CD14-positive monocyte (primary cell): ENCODE data around the gene PRIMPOL. TPM values are rescaled to one million over a fixed set of nuclear protein-coding genes. Genes with fewer than 3 reads are reported as not detected.
A peak's percentile ranks its signal among the peaks of the same experiment; 100 is the strongest.

Source experiments
- DNase-seq, 3 donors: peaks; one replicate each; pipeline ENCODE4 v3.0.0-alpha.2; 2011 to 2022
- H2AFZ ChIP-seq: 2 replicates; pipeline ENCODE4 v1.6.0; 2012; ENCODE audit warnings: mild to moderate bottlenecking, low read depth, low read length, inconsistent platforms; ENCODE audit not compliant: insufficient read depth, poor library complexity, severe bottlenecking
- H3K27ac ChIP-seq, 2 donors: 1 replicate in 1 of 2; 2 replicates in 1 of 2; pipeline ENCODE4 v1.5.1; 2012 to 2013; ENCODE audit warnings: low read length in 2 of 2, control low read depth in 1 of 2, inconsistent platforms in 1 of 2, low read depth in 1 of 2, mild to moderate bottlenecking in 1 of 2
- H3K27me3 ChIP-seq, 2 donors: one replicate each; pipeline versions ENCODE4 v1.6.0 to v1.6.1; 2011 to 2013; ENCODE audit warnings: low read length in 2 of 2; ENCODE audit not compliant: control insufficient read depth in 2 of 2, insufficient read depth in 2 of 2
- H3K36me3 ChIP-seq, 2 donors: replicated peaks in 1 of 2; 1 replicate in 1 of 2; 2 replicates in 1 of 2; pipeline versions ENCODE4 v1.5.1 to v1.6.1; 2012 to 2013; ENCODE audit warnings: low read length in 2 of 2, control low read depth in 1 of 2, inconsistent platforms in 1 of 2, mild to moderate bottlenecking in 1 of 2; ENCODE audit not compliant: insufficient read depth in 2 of 2, control insufficient read depth in 1 of 2
- H3K4me1 ChIP-seq, 2 donors: 1 replicate in 1 of 2; 2 replicates in 1 of 2; pipeline versions ENCODE4 v1.5.1 to v1.6.1; 2012 to 2013; ENCODE audit warnings: low read length in 2 of 2, control low read depth in 1 of 2, inconsistent platforms in 1 of 2, mild to moderate bottlenecking in 1 of 2, moderate library complexity in 1 of 2; ENCODE audit not compliant: insufficient read depth in 2 of 2, control insufficient read depth in 1 of 2
- H3K4me2 ChIP-seq: replicated peaks from 2 replicates; pipeline ENCODE3; 2012; ENCODE audit warnings: low read length, moderate library complexity, mild to moderate bottlenecking; ENCODE audit not compliant: poor library complexity, severe bottlenecking; ENCODE audit errors: extremely low read depth
- H3K4me3 ChIP-seq, 3 experiments: fragments of 200-600 bp in 1 of 3; sonication (generic) in 1 of 3; replicated peaks in 1 of 3; 1 replicate in 2 of 3; 2 replicates in 1 of 3; pipeline ENCODE4 v1.5.1; 2011 to 2013; ENCODE audit warnings: low read length in 3 of 3, mild to moderate bottlenecking in 3 of 3, control low read depth in 2 of 3, low read depth in 2 of 3, inconsistent platforms in 1 of 3, moderate library complexity in 1 of 3
- H3K79me2 ChIP-seq: 2 replicates; pipeline ENCODE4 v1.6.0; 2012; ENCODE audit warnings: mild to moderate bottlenecking, control low read depth, inconsistent platforms, low read length, moderate library complexity; ENCODE audit not compliant: insufficient read depth
- H3K9ac ChIP-seq: 2 replicates; pipeline ENCODE4 v1.6.0; 2017; ENCODE audit warnings: low read length, mild to moderate bottlenecking; ENCODE audit not compliant: insufficient read depth, poor library complexity, severe bottlenecking
- H3K9me3 ChIP-seq, 2 donors: replicated peaks in 1 of 2; 1 replicate in 1 of 2; 2 replicates in 1 of 2; pipeline versions ENCODE4 v1.5.1 to v1.6.1; 2012 to 2013; ENCODE audit warnings: low read length in 2 of 2, control low read depth in 1 of 2; ENCODE audit not compliant: control insufficient read depth in 1 of 2, insufficient read depth in 1 of 2
- H4K20me1 ChIP-seq: 2 replicates; pipeline ENCODE4 v1.6.0; 2012; ENCODE audit warnings: mild to moderate bottlenecking, low read length, control low read depth, moderate library complexity; ENCODE audit not compliant: insufficient read depth
- H3K27ac Mint-ChIP-seq, 7 donors: one replicate each; pipeline ENCODE4 v1.8.0; 2020; ENCODE audit warnings: mild to moderate bottlenecking in 7 of 7, mixed read lengths in 7 of 7, moderate library complexity in 6 of 7, inconsistent platforms in 2 of 7
- H3K27me3 Mint-ChIP-seq, 3 donors: one replicate each; pipeline ENCODE4 v1.8.0; 2021 to 2022; ENCODE audit warnings: low read depth in 3 of 3, mild to moderate bottlenecking in 3 of 3, mixed read lengths in 3 of 3, moderate library complexity in 3 of 3, inconsistent platforms in 1 of 3
- H3K36me3 Mint-ChIP-seq, 2 donors: one replicate each; pipeline ENCODE4 v1.8.0; 2020; ENCODE audit warnings: mixed read lengths in 2 of 2, inconsistent platforms in 1 of 2, mild to moderate bottlenecking in 1 of 2
- H3K4me1 Mint-ChIP-seq: one replicate; pipeline ENCODE4 v1.8.0; 2020; ENCODE audit warnings: mild to moderate bottlenecking, mixed read lengths
- H3K4me3 Mint-ChIP-seq, 2 donors: one replicate each; pipeline ENCODE4 v1.8.0; 2020; ENCODE audit warnings: mild to moderate bottlenecking in 2 of 2, mixed read lengths in 2 of 2, moderate library complexity in 1 of 2
- H3K9me3 Mint-ChIP-seq, 7 donors: one replicate each; pipeline ENCODE4 v1.8.0; 2020 to 2022; ENCODE audit warnings: mixed read lengths in 7 of 7, mild to moderate bottlenecking in 6 of 7, moderate library complexity in 6 of 7, inconsistent platforms in 2 of 7
- WGBS: methylation state at CpG from one replicate; pipeline ENCODE4 v1.1.5; 2013; ENCODE audit warnings: missing lambda C conversion rate; ENCODE audit not compliant: insufficient coverage; 5-methylcytosine and 5-hydroxymethylcytosine counted together
- intact Hi-C, 2 donors: fragments of 100-400 bp; cut with micrococcal nuclease; formaldehyde crosslinking; loops; one replicate each; pipeline versions ENCODE4 v1.15.0 to v1.15.1; 2023
- polyA plus RNA-seq, 3 donors: library from polyadenylated mRNA; depleted of rRNA in 1 of 3; unstranded in 2 of 3; stranded (reverse) in 1 of 3; fragments of 300-500 nt in 2 of 3; fragments of >200 nt in 1 of 3; fragmentation: Illumina TruSeq in 2 of 3; gene quantifications; 1 replicate in 2 of 3; 2 replicates in 1 of 3; pipeline ENCODE4 v1.2.3, GENCODE V29; 2012 to 2021
- TF ChIP-seq, protein P1 (sequence below): fragments of 200-600 bp; IDR thresholded peaks from one replicate; pipeline ENCODE4 v1.8.0; 2022; ENCODE audit warnings: antibody characterized with exemption, mild to moderate bottlenecking

Gene PRIMPOL
- polyA plus RNA-seq, 3 donors, result 7.0 to 10.5 (median 10.0) TPM

DNA sequence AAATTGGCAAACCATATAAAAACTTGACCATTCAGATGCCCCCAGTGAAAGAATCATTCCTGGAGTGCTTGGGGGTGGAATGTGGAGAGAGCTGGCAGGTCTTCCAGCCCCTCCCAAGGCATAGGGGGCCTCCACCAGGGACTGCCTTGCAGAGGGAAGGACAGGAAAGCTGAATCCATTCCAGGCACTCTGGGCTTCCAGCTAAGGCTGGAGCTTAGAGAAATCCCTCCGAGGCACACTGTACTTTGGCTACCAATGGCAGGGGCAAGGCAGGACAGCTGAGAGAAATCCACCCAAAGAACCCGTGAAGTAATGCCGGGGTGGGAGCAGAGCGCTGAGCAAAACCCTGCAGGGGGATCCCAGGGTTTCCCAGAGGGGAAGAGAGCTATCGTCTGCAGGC, 80.4 kb downstream of the PRIMPOL start:
- H3K4me2 ChIP-seq, result no peak overlapping the region
- H3K4me3 Mint-ChIP-seq, result no peak overlapping the region
- no peak for DNase-seq
- H3K9me3 Mint-ChIP-seq, result peaks cover 6 to 15% (median 9%) of the 10 kb centered on the region in 7 donors
- H3K27ac Mint-ChIP-seq, result peak overlapping the region in 2 of 7 donors; percentile 2 to 37
- TF ChIP-seq, protein P1, sequence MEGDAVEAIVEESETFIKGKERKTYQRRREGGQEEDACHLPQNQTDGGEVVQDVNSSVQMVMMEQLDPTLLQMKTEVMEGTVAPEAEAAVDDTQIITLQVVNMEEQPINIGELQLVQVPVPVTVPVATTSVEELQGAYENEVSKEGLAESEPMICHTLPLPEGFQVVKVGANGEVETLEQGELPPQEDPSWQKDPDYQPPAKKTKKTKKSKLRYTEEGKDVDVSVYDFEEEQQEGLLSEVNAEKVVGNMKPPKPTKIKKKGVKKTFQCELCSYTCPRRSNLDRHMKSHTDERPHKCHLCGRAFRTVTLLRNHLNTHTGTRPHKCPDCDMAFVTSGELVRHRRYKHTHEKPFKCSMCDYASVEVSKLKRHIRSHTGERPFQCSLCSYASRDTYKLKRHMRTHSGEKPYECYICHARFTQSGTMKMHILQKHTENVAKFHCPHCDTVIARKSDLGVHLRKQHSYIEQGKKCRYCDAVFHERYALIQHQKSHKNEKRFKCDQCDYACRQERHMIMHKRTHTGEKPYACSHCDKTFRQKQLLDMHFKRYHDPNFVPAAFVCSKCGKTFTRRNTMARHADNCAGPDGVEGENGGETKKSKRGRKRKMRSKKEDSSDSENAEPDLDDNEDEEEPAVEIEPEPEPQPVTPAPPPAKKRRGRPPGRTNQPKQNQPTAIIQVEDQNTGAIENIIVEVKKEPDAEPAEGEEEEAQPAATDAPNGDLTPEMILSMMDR, result no peak
- 94% methylated on average over 2 of the region's 5 CpGs for WGBS
- no peaks in the 10 kb centered on the region for H4K20me1 ChIP-seq
- H3K27ac ChIP-seq, result no peak overlapping the region
- peaks cover 17 to 24% of the 10 kb centered on the region in 2 donors for H3K36me3 Mint-ChIP-seq
- H2AFZ ChIP-seq, result no peak overlapping the region
- no peak overlapping the region for H3K9ac ChIP-seq
- H3K27me3 ChIP-seq, result no peaks in the 10 kb centered on the region
- peaks cover 87% of the 10 kb centered on the region for H3K79me2 ChIP-seq
- H3K4me1 Mint-ChIP-seq, result peaks cover 29% of the 10 kb centered on the region
- H3K9me3 ChIP-seq, result peaks cover 4 to 6% of the 10 kb centered on the region in 2 donors
- peaks cover 0 to 2% (median 0%) of the 10 kb centered on the region in 3 donors for H3K27me3 Mint-ChIP-seq
- intact Hi-C loops, result loop anchor here (5.0 kb wide), 1 partner anchor 83 kb away; the partner anchor contains the start of genes CASP3 (in 2 of the 2) and PRIMPOL (in 2 of the 2)
- H3K36me3 ChIP-seq, result peaks cover 3 to 25% of the 10 kb centered on the region in 2 donors
- no peak overlapping the region for H3K4me3 ChIP-seq
- H3K4me1 ChIP-seq, result peaks cover 13 to 32% of the 10 kb centered on the region in 2 donors

DNA sequence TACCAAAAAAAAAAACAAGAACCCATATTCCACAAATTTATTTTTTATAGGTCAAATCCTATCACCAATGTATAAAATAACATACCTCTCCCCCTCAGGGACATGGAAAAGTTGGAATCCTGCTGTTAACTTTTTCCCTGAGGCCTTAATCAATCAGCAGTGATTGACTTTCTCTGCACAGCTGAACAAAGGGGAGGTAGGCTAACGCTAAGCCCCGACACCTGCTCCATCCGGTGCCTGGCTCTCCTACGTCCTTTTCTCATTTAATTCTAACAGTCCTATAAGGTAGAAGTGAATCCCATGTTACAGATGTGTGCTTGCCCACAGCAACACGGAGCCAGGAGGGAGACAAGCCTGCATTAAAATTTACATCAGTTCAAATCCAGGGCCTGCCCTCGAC, 81.5 kb downstream of the PRIMPOL start:
- no peaks in the 10 kb centered on the region for H3K27me3 ChIP-seq
- no peaks in the 10 kb centered on the region for H4K20me1 ChIP-seq
- H3K27ac ChIP-seq, result no peak overlapping the region
- Mint-ChIP-seq H3K4me3 (no peak overlapping the region), H3K9me3 (peaks cover 6 to 15% (median 9%) of the 10 kb centered on the region in 7 donors), H3K27ac (peak overlapping the region in 1 of 7 donors; percentile 60), H3K4me1 (peaks cover 29% of the 10 kb centered on the region), H3K36me3 (peaks cover 14 to 21% of the 10 kb centered on the region in 2 donors), H3K27me3 (peaks cover 0 to 2% (median 0%) of the 10 kb centered on the region in 3 donors)
- no CpG with 5 or more reads among the region's 6 CpGs for WGBS
- H3K9me3 ChIP-seq, result peaks cover 4 to 6% of the 10 kb centered on the region in 2 donors
- H3K79me2 ChIP-seq, result peaks cover 76% of the 10 kb centered on the region
- H2AFZ ChIP-seq, result no peak overlapping the region
- TF ChIP-seq, protein P1, result no peak
- H3K4me2 ChIP-seq, result no peak overlapping the region
- H3K4me3 ChIP-seq, result no peak overlapping the region
- no peak overlapping the region for H3K9ac ChIP-seq
- intact Hi-C loops, result loop anchor here (5.0 kb wide), 1 partner anchor 84 kb away; the partner anchor contains the start of genes CASP3 (in 2 of the 2) and PRIMPOL (in 2 of the 2)
- peaks cover 3 to 25% of the 10 kb centered on the region in 2 donors for H3K36me3 ChIP-seq
- no peak for DNase-seq
- peaks cover 13 to 32% of the 10 kb centered on the region in 2 donors for H3K4me1 ChIP-seq
